ENCODE data around the gene CADM2.

Gene CADM2

GRCh38 chr3:85387913-85388505, 429.2 kb downstream of the CADM2 start:
- no peak for DNase-seq (ENCODE audit: low read depth)
- no peak for TF ChIP-seq CTCF (IDR thresholded peaks at IDR 0.05; ENCODE audit: control insufficient read depth, insufficient read depth, low read depth, low read length, missing control alignments)
- no peak overlapping the region for H3K4me3 ChIP-seq (ENCODE audit: control insufficient read depth, low read depth, low read length)

GRCh38 chr3:85394424-85394823, 435.6 kb downstream of the CADM2 start:
- no peak overlapping the region for H3K4me3 ChIP-seq (ENCODE audit: control insufficient read depth, low read depth, low read length)
- no peak for TF ChIP-seq CTCF (IDR thresholded peaks at IDR 0.05; ENCODE audit: control insufficient read depth, insufficient read depth, low read depth, low read length, missing control alignments)
- no peak for DNase-seq (ENCODE audit: low read depth)

GRCh38 chr3:85397434-85397833, 438.6 kb downstream of the CADM2 start:
- DNase-seq (ENCODE audit: low read depth): no peak
- no peak overlapping the region for H3K4me3 ChIP-seq (ENCODE audit: control insufficient read depth, low read depth, low read length)
- no peak for TF ChIP-seq CTCF (IDR thresholded peaks at IDR 0.05; ENCODE audit: control insufficient read depth, insufficient read depth, low read depth, low read length, missing control alignments)

- TF ChIP-seq CTCF (IDR thresholded peaks at IDR 0.05; ENCODE audit: control insufficient read depth, insufficient read depth, low read depth, low read length, missing control alignments): no peak
- DNase-seq (ENCODE audit: low read depth): no peak
Measured at GRCh38 chr3:85426121-85426520, 467.3 kb downstream of the CADM2 start.

GRCh38 chr3:85427467-85427866, 468.7 kb downstream of the CADM2 start:
- DNase-seq (ENCODE audit: low read depth): no peak
- no peak for TF ChIP-seq CTCF (IDR thresholded peaks at IDR 0.05; ENCODE audit: control insufficient read depth, insufficient read depth, low read depth, low read length, missing control alignments)

More at GRCh38 chr3:85426121-85426520, 467.3 kb downstream of the CADM2 start:
- H3K4me3 ChIP-seq (ENCODE audit: control insufficient read depth, low read depth, low read length): no peak overlapping the region

GRCh38 chr3:85432081-85432480, 473.3 kb downstream of the CADM2 start:
- no peak for TF ChIP-seq CTCF (IDR thresholded peaks at IDR 0.05; ENCODE audit: control insufficient read depth, insufficient read depth, low read depth, low read length, missing control alignments)
- no peak for DNase-seq (ENCODE audit: low read depth)

More at GRCh38 chr3:85427467-85427866, 468.7 kb downstream of the CADM2 start:
- no peak overlapping the region for H3K4me3 ChIP-seq (ENCODE audit: control insufficient read depth, low read depth, low read length)

More at GRCh38 chr3:85432081-85432480, 473.3 kb downstream of the CADM2 start:
- H3K4me3 ChIP-seq (ENCODE audit: control insufficient read depth, low read depth, low read length): no peak overlapping the region
